ENCODE measurements around the gene CTNND2. TPM values are rescaled to one million over a fixed set of nuclear protein-coding genes. Genes with fewer than 3 reads are reported as not detected.
A peak's percentile ranks its signal among the peaks of the same experiment; 100 is the strongest.

Gene CTNND2
- total and polyA plus RNA-seq, 8 donors: 9.2 to 62.8 (median 43.7) TPM

- TF ChIP-seq CTCF (IDR thresholded peaks at IDR 0.05): no peak
- no peaks in the 10 kb centered on the region for H3K27me3 ChIP-seq
- WGBS, 2 donors: 73 to 85% methylated on average over 6 of the region's 6 CpGs
- H3K4me1 ChIP-seq: peaks cover 0 to 3% (median 0%) of the 10 kb centered on the region in 3 donors
- ATAC-seq: no peak
- no peaks in the 10 kb centered on the region for H3K9me3 ChIP-seq
- intact Hi-C loops (cut with DNase I): loop anchor here in 1 of 3 donors (10.0 kb wide), 1 partner anchor 764 kb away; no protein-coding TSS in a partner anchor
- no peak overlapping the region for H3K27ac ChIP-seq
- no peak overlapping the region for H3K4me3 ChIP-seq
- DNase-seq: no peak
- FAIRE-seq: no peak
- H3K36me3 ChIP-seq: no peaks in the 10 kb centered on the region
Measured at GRCh38 chr5:11261241-11261640, 643.0 kb downstream of the CTNND2 start.

- H3K36me3 ChIP-seq: no peaks in the 10 kb centered on the region
- no peak for TF ChIP-seq CTCF (IDR thresholded peaks at IDR 0.05)
- no peak for FAIRE-seq
- H3K27ac ChIP-seq: no peak overlapping the region
- intact Hi-C loops (cut with DNase I): no loop called here
- no peak for ATAC-seq
- no peaks in the 10 kb centered on the region for H3K9me3 ChIP-seq
- H3K4me3 ChIP-seq: no peak overlapping the region
- no peaks in the 10 kb centered on the region for H3K27me3 ChIP-seq
- H3K4me1 ChIP-seq: peaks cover 0 to 3% (median 0%) of the 10 kb centered on the region in 3 donors
- WGBS, 2 donors: 97% methylated on average over 5 of the region's 5 CpGs
- DNase-seq: no peak
Measured at GRCh38 chr5:11258001-11258400, 646.2 kb downstream of the CTNND2 start.

GRCh38 chr5:11252523-11252922 is 651.7 kb downstream of the CTNND2 start:
- DNase-seq (no peak), ATAC-seq (no peak), FAIRE-seq (no peak)
- no peak for TF ChIP-seq CTCF (IDR thresholded peaks at IDR 0.05)
- Histone ChIP-seq H3K27me3 (no peaks in the 10 kb centered on the region), H3K36me3 (no peaks in the 10 kb centered on the region), H3K4me3 (no peak overlapping the region), H3K27ac (no peak overlapping the region), H3K9me3 (no peaks in the 10 kb centered on the region), H3K4me1 (peaks cover 0 to 13% (median 0%) of the 10 kb centered on the region in 3 donors)
- intact Hi-C loops (cut with DNase I): no loop called here

- intact Hi-C loops (cut with DNase I): no loop called here
- ATAC-seq: peak in 1 of 4 donors; percentile 31
- WGBS, 2 donors: 28 to 62% methylated on average over 1 of the region's 1 CpG
- Histone ChIP-seq H3K36me3 (no peaks in the 10 kb centered on the region), H3K9me3 (no peaks in the 10 kb centered on the region), H3K4me3 (no peak overlapping the region), H3K27ac (no peak overlapping the region), H3K27me3 (no peaks in the 10 kb centered on the region), H3K4me1 (peaks cover 0 to 11% (median 0%) of the 10 kb centered on the region in 3 donors)
- TF ChIP-seq CTCF (IDR thresholded peaks at IDR 0.05): no peak
- no peak for FAIRE-seq
- DNase-seq: no peak
Measured at GRCh38 chr5:11252075-11252474, 652.2 kb downstream of the CTNND2 start.

- H3K4me1 ChIP-seq: peaks cover 0 to 9% (median 0%) of the 10 kb centered on the region in 3 donors
- H3K27me3 ChIP-seq: no peaks in the 10 kb centered on the region
- H3K9me3 ChIP-seq: no peaks in the 10 kb centered on the region
- DNase-seq (no peak), ATAC-seq (peak in 3 of 4 donors; percentile 46 to 69 (median 64)), FAIRE-seq (no peak)
- H3K4me3 ChIP-seq: no peak overlapping the region
- TF ChIP-seq CTCF (IDR thresholded peaks at IDR 0.05): no peak
- no peaks in the 10 kb centered on the region for H3K36me3 ChIP-seq
- intact Hi-C loops (cut with DNase I): no loop called here
- 52 to 58% methylated on average over 6 of the region's 6 CpGs for WGBS, 2 donors
- no peak overlapping the region for H3K27ac ChIP-seq
Measured at GRCh38 chr5:11251247-11251646, 653.0 kb downstream of the CTNND2 start.
